Measurements from ENCODE around the gene CACNA1D. TPM values are rescaled to one million over a fixed set of nuclear protein-coding genes. Genes with fewer than 3 reads are reported as not detected.

CACNA1D gene
- total RNA-seq, 1 donor from 2014 or later = 1.1 TPM

GRCh38 chr3:53763353-53763752 is 268.9 kb downstream of the CACNA1D start:
- Mint-ChIP-seq H3K9me3 (no peaks in the 10 kb centered on the region), H3K4me3 (no peak overlapping the region), H3K4me1 (no peaks in the 10 kb centered on the region), H3K27ac (ENCODE audit: unreplicated experiment) (no peak overlapping the region), H3K27me3 (ENCODE audit: low read depth) (no peaks in the 10 kb centered on the region), H3K36me3 (ENCODE audit: low read depth) (no peaks in the 10 kb centered on the region)
- no peak for DNase-seq (ENCODE audit: low read depth, low spot score)
- no peak for TF ChIP-seq CTCF (conservative IDR thresholded peaks at IDR 0.05)

- DNase-seq (ENCODE audit: low read depth, low spot score) = no peak
- H3K36me3 Mint-ChIP-seq (ENCODE audit: low read depth) = no peaks in the 10 kb centered on the region
- no peak for TF ChIP-seq CTCF (conservative IDR thresholded peaks at IDR 0.05)
- H3K27ac Mint-ChIP-seq (ENCODE audit: unreplicated experiment) = no peak overlapping the region
- no peak overlapping the region for H3K4me3 Mint-ChIP-seq
- no peaks in the 10 kb centered on the region for H3K27me3 Mint-ChIP-seq (ENCODE audit: low read depth)
- no peaks in the 10 kb centered on the region for H3K9me3 Mint-ChIP-seq
- H3K4me1 Mint-ChIP-seq = no peaks in the 10 kb centered on the region
Measured at GRCh38 chr3:53764026-53764775, 269.8 kb downstream of the CACNA1D start.

- Mint-ChIP-seq H3K4me3 (no peak overlapping the region), H3K27me3 (ENCODE audit: low read depth) (peaks cover 3% of the 10 kb centered on the region), H3K9me3 (no peaks in the 10 kb centered on the region), H3K36me3 (ENCODE audit: low read depth) (no peaks in the 10 kb centered on the region), H3K4me1 (no peaks in the 10 kb centered on the region), H3K27ac (ENCODE audit: unreplicated experiment) (no peak overlapping the region)
- no peak for TF ChIP-seq CTCF (conservative IDR thresholded peaks at IDR 0.05)
- no peak for DNase-seq (ENCODE audit: low read depth, low spot score)
Measured at GRCh38 chr3:53765753-53766152, 271.3 kb downstream of the CACNA1D start.

- Mint-ChIP-seq H3K27ac (ENCODE audit: unreplicated experiment) (no peak overlapping the region), H3K4me1 (no peaks in the 10 kb centered on the region), H3K36me3 (ENCODE audit: low read depth) (no peaks in the 10 kb centered on the region), H3K9me3 (no peaks in the 10 kb centered on the region), H3K4me3 (no peak overlapping the region), H3K27me3 (ENCODE audit: low read depth) (peaks cover 3% of the 10 kb centered on the region)
- no peak for DNase-seq (ENCODE audit: low read depth, low spot score)
- no peak for TF ChIP-seq CTCF (conservative IDR thresholded peaks at IDR 0.05)
Measured at GRCh38 chr3:53766706-53767105, 272.3 kb downstream of the CACNA1D start.

GRCh38 chr3:53768478-53769459 is 274.4 kb downstream of the CACNA1D start:
- DNase-seq (ENCODE audit: low read depth, low spot score) = no peak
- no peak overlapping the region for H3K27ac Mint-ChIP-seq (ENCODE audit: unreplicated experiment)
- no peaks in the 10 kb centered on the region for H3K4me1 Mint-ChIP-seq
- H3K4me3 Mint-ChIP-seq = no peak overlapping the region
- no peaks in the 10 kb centered on the region for H3K36me3 Mint-ChIP-seq (ENCODE audit: low read depth)
- no peak for TF ChIP-seq CTCF (conservative IDR thresholded peaks at IDR 0.05)
- no peaks in the 10 kb centered on the region for H3K9me3 Mint-ChIP-seq
- H3K27me3 Mint-ChIP-seq (ENCODE audit: low read depth) = peaks cover 3% of the 10 kb centered on the region

Measured in neural crest cell (in vitro differentiated cells).